MM.1S (cell line): Measurements from ENCODE around the gene IDH3G.

ENCODE experiments used
- DNase-seq: peaks from one replicate; pipeline ENCODE4 v3.0.0-alpha.2; 2015
- H2AFZ ChIP-seq: fragments of 300-600 bp; sonication (generic); 2 replicates; pipeline ENCODE4 v1.6.0; 2016; ENCODE audit warnings: antibody characterized with exemption, low read length
- H3F3A ChIP-seq: fragments of 300-600 bp; sonication (generic); 2 replicates; pipeline ENCODE4 v1.6.1; 2016; ENCODE audit warnings: mild to moderate bottlenecking, antibody characterized with exemption, low read length, moderate library complexity, mixed read lengths; ENCODE audit not compliant: insufficient read depth
- H3K27ac ChIP-seq: fragments of 300-600 bp; sonication (generic); 2 replicates; pipeline ENCODE4 v1.5.1; 2016; ENCODE audit warnings: mild to moderate bottlenecking, low read length
- H3K27me3 ChIP-seq: fragments of 300-600 bp; sonication (generic); replicated peaks from 2 replicates; pipeline ENCODE4 v1.6.0; 2016; ENCODE audit warnings: low read length; ENCODE audit not compliant: insufficient read depth
- H3K36me3 ChIP-seq: fragments of 300-600 bp; sonication (generic); replicated peaks from 2 replicates; pipeline ENCODE4 v1.6.1; 2016; ENCODE audit warnings: mild to moderate bottlenecking, low read length, mixed read lengths; ENCODE audit not compliant: insufficient read depth
- H3K4me1 ChIP-seq: fragments of 300-600 bp; sonication (generic); 2 replicates; pipeline ENCODE4 v1.6.1; 2016; ENCODE audit warnings: low read length, mixed read lengths
- H3K4me2 ChIP-seq: fragments of 300-600 bp; sonication (generic); 2 replicates; pipeline ENCODE4 v1.6.0; 2016; ENCODE audit warnings: low read depth, low read length
- H3K4me3 ChIP-seq: fragments of 300-600 bp; sonication (generic); 2 replicates; pipeline ENCODE4 v1.5.1; 2016; ENCODE audit warnings: low read length, mixed read lengths
- H3K79me2 ChIP-seq: fragments of 300-600 bp; sonication (generic); 2 replicates; pipeline ENCODE4 v1.6.1; 2016; ENCODE audit warnings: mixed run types, low read length, mixed read lengths
- H3K9ac ChIP-seq: fragments of 300-600 bp; sonication (generic); 2 replicates; pipeline ENCODE4 v1.6.1; 2016; ENCODE audit warnings: low read length, mixed read lengths
- H3K9me2 ChIP-seq: fragments of 300-600 bp; sonication (generic); replicated peaks from 2 replicates; pipeline ENCODE4 v1.6.1; 2016; ENCODE audit warnings: mild to moderate bottlenecking, low read length, mixed read lengths; ENCODE audit not compliant: insufficient read depth
- H3K9me3 ChIP-seq: fragments of 300-600 bp; sonication (generic); replicated peaks from 2 replicates; pipeline ENCODE4 v1.6.1; 2016; ENCODE audit warnings: mild to moderate bottlenecking, low read length, mixed read lengths; ENCODE audit not compliant: insufficient read depth
- H4K20me1 ChIP-seq: fragments of 300-600 bp; sonication (generic); 2 replicates; pipeline ENCODE4 v1.6.1; 2016; ENCODE audit warnings: mild to moderate bottlenecking, low read length, moderate library complexity, mixed read lengths; ENCODE audit not compliant: insufficient read depth
- CTCF ChIP-seq: fragments of 300-600 bp; sonication (generic); IDR thresholded peaks from 2 replicates; pipeline ENCODE4 v1.5.1; 2016; ENCODE audit warnings: antibody characterized with exemption, low read length, mixed read lengths
- EZH2 ChIP-seq: fragments of 300-600 bp; sonication (generic); optimal IDR thresholded peaks from 2 replicates; pipeline ENCODE3; 2017; ENCODE audit warnings: low read depth, mild to moderate bottlenecking, antibody characterized with exemption, low read length, mixed read lengths
- EZH2phosphoT487 ChIP-seq: fragments of 300-600 bp; sonication (generic); IDR thresholded peaks from 2 replicates; pipeline ENCODE4 v1.6.1; 2018; ENCODE audit warnings: antibody characterized with exemption, low read length

Gene IDH3G

GRCh38 chrX:153769158-153769864 is 24.9 kb downstream of the IDH3G start:
- Histone ChIP-seq H3K9ac (no peak overlapping the region), H3K27me3 (peaks cover 25% of the 10 kb centered on the region), H2AFZ (no peak overlapping the region), H3F3A (no peaks in the 10 kb centered on the region), H3K4me3 (no peak overlapping the region), H3K79me2 (no peaks in the 10 kb centered on the region), H3K9me2 (no peaks in the 10 kb centered on the region), H3K9me3 (no peaks in the 10 kb centered on the region), H3K36me3 (no peaks in the 10 kb centered on the region), H3K4me2 (no peak overlapping the region), H3K27ac (no peak overlapping the region), H3K4me1 (no peaks in the 10 kb centered on the region), H4K20me1 (no peaks in the 10 kb centered on the region)
- TF ChIP-seq EZH2phosphoT487: no peak
- TF ChIP-seq EZH2: no peak
- no peak for TF ChIP-seq CTCF
- no peak for DNase-seq

GRCh38 chrX:153768311-153769157 is 25.6 kb downstream of the IDH3G start:
- H3K9ac ChIP-seq: no peak overlapping the region
- no peaks in the 10 kb centered on the region for H3K79me2 ChIP-seq

GRCh38 chrX:153767674-153768055 is 26.5 kb downstream of the IDH3G start:
- H3K4me2 ChIP-seq: no peak overlapping the region
- peaks cover 25% of the 10 kb centered on the region for H3K27me3 ChIP-seq
- no peak overlapping the region for H3K9ac ChIP-seq
- no peaks in the 10 kb centered on the region for H3K36me3 ChIP-seq
- no peak overlapping the region for H3K4me3 ChIP-seq
- no peaks in the 10 kb centered on the region for H3K4me1 ChIP-seq
- H3F3A ChIP-seq: no peaks in the 10 kb centered on the region
- no peaks in the 10 kb centered on the region for H3K79me2 ChIP-seq
- TF ChIP-seq EZH2phosphoT487: no peak
- TF ChIP-seq EZH2: no peak
- no peak for TF ChIP-seq CTCF
- no peak for DNase-seq
- no peaks in the 10 kb centered on the region for H3K9me3 ChIP-seq
- no peak overlapping the region for H3K27ac ChIP-seq
- no peaks in the 10 kb centered on the region for H4K20me1 ChIP-seq
- no peaks in the 10 kb centered on the region for H3K9me2 ChIP-seq
- H2AFZ ChIP-seq: no peak overlapping the region

More at GRCh38 chrX:153768311-153769157, 25.6 kb downstream of the IDH3G start:
- H3K36me3 ChIP-seq: no peaks in the 10 kb centered on the region
- no peaks in the 10 kb centered on the region for H3K4me1 ChIP-seq
- TF ChIP-seq CTCF (no peak), EZH2phosphoT487 (no peak), EZH2 (no peak)
- no peak overlapping the region for H3K27ac ChIP-seq
- H3K9me3 ChIP-seq: no peaks in the 10 kb centered on the region
- no peak overlapping the region for H3K4me3 ChIP-seq
- H2AFZ ChIP-seq: no peak overlapping the region
- H3K4me2 ChIP-seq: no peak overlapping the region
- H3K27me3 ChIP-seq: peaks cover 25% of the 10 kb centered on the region
- no peak for DNase-seq
- H3K9me2 ChIP-seq: no peaks in the 10 kb centered on the region
- H4K20me1 ChIP-seq: no peaks in the 10 kb centered on the region
- no peaks in the 10 kb centered on the region for H3F3A ChIP-seq
